AG08396 (cell line): ENCODE results near the gene SH3RF3.

Experiments
- DNase-seq: peaks from one replicate; pipeline ENCODE4 v3.0.0; 2012; ENCODE audit warnings: low spot score, mixed read lengths

SH3RF3 gene

GRCh38 chr2:109288544-109289368 is 159.8 kb downstream of the SH3RF3 start:
- DNase-seq = no peak

GRCh38 chr2:109289504-109290222 is 160.7 kb downstream of the SH3RF3 start:
- DNase-seq = no peak

- DNase-seq = peak; percentile 66
Observed at GRCh38 chr2:109290887-109291643, 162.1 kb downstream of the SH3RF3 start.

- DNase-seq = no peak
Observed at GRCh38 chr2:109292386-109292785, 163.4 kb downstream of the SH3RF3 start.

- no peak for DNase-seq
Observed at GRCh38 chr2:109293663-109294062, 164.7 kb downstream of the SH3RF3 start.

DNA sequence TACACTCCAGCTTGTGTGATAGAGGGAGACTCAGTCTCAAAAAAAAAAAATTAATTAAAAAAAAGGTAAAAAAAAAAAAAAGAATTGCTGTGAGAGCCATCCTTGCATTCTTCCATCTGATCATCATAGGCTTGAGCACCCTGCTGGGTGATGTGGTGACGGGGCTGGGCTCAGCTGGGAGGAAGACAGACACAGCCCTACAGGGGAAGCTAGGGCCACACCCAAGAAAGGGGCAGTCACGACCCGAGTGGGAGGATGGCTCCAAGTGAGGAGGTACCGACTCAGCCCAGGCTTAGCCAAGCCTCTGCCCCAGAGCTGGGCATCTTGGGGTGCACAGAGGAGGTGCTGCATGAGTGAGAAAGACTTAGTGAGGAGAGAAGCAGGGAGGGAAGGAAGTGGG is 165.5 kb downstream of the SH3RF3 start:
- DNase-seq = no peak

DNA sequence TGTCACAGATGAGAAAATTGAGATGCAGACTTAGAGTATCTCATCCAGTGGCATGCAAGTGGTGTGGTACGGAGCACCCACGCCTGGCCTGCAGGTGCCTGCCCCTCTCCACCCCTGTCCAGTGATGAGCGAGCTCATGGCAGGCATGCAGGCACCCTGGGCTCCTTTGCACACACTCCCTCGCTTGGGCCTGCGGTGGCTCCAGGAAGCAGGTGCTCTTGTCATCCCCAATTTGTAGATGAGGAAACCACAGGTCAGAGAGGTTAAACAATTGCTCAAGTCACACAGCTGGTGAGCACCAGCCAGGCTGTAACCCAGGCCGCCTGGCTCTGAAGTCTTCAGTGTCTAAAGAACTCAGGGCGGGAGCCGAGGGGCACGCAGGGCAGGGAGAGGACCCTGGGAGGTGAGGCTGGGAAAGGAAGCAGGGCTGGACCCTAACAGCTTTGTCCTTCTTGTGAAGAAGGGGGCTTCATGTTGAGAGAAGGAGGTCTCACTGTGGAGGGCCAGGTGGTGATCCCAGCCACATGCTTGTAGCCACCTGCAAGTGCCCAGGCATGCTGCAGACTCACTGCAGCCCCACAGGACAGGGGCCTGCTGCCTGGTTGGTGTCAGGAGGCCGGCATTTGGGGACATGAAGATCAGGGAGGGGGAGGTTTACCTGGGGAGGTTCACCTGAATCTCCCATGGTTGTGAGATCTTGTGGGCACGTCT is 166.2 kb downstream of the SH3RF3 start:
- no peak for DNase-seq

GRCh38 chr2:109295781-109296117 is 166.7 kb downstream of the SH3RF3 start:
- no peak for DNase-seq

DNA sequence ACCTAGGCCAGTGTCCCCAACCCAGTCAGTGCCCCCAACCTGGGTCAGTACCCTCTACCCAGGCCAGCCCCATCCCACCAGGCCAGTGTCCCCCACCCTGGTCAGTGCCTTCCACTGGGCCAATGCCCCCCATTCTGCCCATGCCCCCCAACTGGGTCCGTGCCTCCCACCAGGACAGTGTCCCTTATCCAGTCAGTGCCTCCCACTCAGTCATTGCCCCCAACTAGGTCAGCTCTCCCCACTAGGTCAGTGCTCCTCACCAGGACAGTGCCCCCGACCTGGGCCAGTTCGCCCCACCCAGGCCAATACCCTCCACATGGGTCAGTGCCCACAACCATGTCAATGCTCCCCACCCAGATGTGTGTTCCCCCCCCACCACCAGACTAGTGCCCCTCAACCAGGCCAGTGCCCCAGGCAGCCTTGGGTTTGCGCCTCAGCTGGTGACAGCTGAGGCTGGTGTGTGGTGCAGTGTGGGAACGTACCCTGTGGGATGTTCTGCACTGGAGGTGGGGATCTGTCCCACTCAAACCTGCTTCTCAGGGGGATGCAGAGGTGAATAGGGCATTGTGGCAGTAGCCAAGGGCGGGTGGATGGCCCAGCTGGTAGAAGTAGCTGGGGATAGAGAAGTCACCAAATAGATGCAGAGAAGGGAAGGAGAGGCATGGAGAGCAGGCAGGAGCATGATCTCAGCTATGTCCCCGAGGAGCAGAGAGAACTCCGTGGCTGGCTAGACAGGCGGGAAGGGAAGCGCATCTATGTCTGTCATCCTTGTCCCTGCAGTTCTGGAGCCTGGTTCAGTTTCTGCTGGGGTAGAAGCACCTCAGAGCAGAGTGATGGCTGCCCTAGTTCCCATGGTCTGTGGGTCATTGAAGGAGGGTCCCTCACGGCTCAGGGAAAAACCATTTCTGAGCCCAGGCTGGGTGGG is 168.8 kb downstream of the SH3RF3 start:
- DNase-seq = no peak

DNA sequence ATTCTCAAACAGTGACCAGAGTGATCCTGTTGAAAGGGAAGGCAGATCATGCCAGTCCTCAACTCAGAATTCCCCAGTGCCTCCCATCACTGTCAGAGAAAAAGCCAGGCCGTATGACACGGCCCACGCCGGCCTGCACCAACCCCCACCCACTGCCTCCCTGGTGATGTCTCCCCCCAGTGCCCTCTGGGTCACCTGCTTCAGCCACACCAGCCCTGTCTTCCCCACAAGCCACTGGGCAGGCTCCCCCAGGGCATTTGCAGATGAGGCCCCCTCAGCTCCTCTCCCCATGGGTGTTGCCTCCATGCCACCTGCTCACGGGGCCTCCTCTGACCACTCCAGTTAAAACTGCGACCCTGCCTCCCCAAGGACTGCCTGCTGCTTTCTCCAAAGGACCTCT is 169.8 kb downstream of the SH3RF3 start:
- no peak for DNase-seq

DNA sequence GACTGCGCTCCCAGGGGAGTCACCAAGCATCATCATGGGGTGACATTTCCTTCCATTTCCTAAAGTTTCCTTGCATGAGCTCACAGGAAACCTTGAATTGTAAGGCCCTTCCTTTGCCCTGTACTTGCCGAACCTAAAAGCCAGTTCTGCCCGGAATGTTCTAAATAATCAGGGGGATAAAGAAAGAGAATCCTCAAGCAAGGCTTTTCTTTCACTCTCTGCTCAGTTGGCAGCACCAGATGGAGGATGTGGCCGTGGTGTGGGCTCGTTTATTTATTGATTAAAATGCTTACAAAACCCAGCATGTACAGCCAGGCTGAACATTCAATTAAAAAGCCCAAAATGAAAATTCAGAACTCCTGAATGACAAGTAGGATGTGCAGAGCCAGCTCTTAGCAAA is 170.5 kb downstream of the SH3RF3 start:
- no peak for DNase-seq

GRCh38 chr2:109300582-109300981 is 171.6 kb downstream of the SH3RF3 start:
- no peak for DNase-seq

DNA sequence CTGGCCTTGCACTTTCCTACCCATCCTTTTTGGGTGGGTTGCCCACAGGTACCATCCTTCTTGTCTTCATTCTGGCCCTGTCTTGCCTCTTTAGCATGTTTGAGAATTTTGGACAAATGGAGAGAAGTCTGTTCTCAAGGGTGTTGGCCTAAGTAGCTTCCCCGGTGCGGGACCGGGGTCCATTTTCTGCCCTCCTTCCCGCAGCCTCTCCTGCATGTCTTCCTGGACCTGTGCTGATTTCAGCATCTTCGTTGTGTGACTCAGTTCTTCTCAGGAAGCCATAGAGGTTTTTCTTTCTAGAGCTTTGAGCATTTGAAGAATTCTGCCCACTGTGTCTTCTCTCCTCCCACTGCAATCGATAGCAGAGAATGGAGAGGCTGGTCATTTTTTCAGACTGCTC is 172.7 kb downstream of the SH3RF3 start:
- no peak for DNase-seq

DNA sequence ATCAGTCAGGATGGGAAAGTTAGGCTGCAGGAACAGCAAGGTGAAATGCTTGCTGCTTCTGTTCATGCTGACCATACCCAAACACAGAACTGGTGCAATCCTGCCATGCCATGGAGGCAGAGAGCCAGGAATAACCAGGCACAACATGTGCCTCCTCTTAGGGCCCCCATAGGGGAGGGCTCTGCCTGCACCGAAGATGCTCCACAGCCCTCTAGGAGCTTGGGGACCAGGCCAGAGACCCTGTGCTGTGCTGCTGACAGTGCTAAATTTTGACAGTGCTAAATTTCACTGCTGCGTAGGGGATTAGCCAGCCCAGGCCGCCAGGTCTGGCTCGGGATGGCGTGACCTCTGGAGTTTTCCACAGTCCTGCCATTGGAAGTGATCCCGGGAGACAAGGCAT is 173.3 kb downstream of the SH3RF3 start:
- no peak for DNase-seq

GRCh38 chr2:109304242-109304641 is 175.2 kb downstream of the SH3RF3 start:
- no peak for DNase-seq

GRCh38 chr2:109304731-109305470 is 175.9 kb downstream of the SH3RF3 start:
- DNase-seq = no peak

- DNase-seq = no peak
Observed at GRCh38 chr2:109305490-109306167, 176.6 kb downstream of the SH3RF3 start.

DNA sequence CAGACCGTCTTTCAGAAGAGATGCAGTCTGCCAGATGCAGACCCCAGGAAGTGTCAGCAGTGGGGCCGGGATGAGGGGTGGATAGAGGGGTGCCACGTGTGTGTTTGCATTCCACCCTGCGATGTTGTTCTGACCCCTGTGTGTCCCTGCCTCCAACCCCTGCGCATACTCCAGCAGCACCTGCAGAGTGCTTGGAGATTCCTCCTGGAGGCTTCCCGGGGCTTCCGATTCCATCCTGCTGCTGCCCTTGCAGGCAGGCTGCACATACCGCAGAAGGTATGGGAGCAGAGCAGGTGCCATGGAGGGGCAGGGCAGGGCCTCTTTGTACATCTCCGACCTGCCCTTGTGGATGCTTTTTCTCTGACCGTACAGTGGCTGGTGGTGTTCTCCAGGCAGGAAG is 177.2 kb downstream of the SH3RF3 start:
- DNase-seq = no peak

- peak; percentile 40 for DNase-seq
Observed at GRCh38 chr2:109311771-109312170, 182.8 kb downstream of the SH3RF3 start.

- no peak for DNase-seq
Observed at GRCh38 chr2:109312902-109313301, 183.9 kb downstream of the SH3RF3 start.
